IMR-90 (cell line): ENCODE data around the gene CXCL9. TPM values are rescaled to one million over a fixed set of nuclear protein-coding genes. Genes with fewer than 3 reads are reported as not detected.
"Not testable (repeated sequence)": the region's sequence is repeated elsewhere in the genome, so short reads cannot be mapped to it uniquely, and the experiment has no call there.

ENCODE experiments used
- ATAC-seq: fragments of 200-7000 bp; cut with Tn5 transposase; 2 replicates; pipeline ENCODE4 v1.9.1; 2020; ENCODE audit warnings: low read depth, mild to moderate bottlenecking, moderate library complexity
- BruUV-seq: library from RNA; stranded (reverse); fragments of 400-500 nt; replicated peaks from 2 replicates; lab custom pipeline; 2021; lab: Mats Ljungman, UMichigan
- CTCF ChIA-PET: fragments of 300-600 bp; formaldehyde crosslinking; extraction: SDS; loops from one replicate; lab custom pipeline; 2021; ENCODE audit warnings: antibody characterized with exemption; lab: Yijun Ruan, JAX
- POLR2A ChIA-PET: fragments of 300-600 bp; sonication (Branson Sonifier 250); formaldehyde crosslinking; loops from one replicate; lab custom pipeline; 2022; ENCODE audit warnings: antibody characterized with exemption; ENCODE audit not compliant: unreplicated experiment; lab: Charles Lee
- DNase-seq: peaks from one replicate; pipeline ENCODE4 v3.0.0; 2013
- H2AFZ ChIP-seq: replicated peaks from 2 replicates; pipeline ENCODE3; 2013; ENCODE audit warnings: low read length, mild to moderate bottlenecking; ENCODE audit not compliant: poor library complexity
- H2AK5ac ChIP-seq: 2 replicates; pipeline ENCODE4 v1.6.1; 2013; ENCODE audit warnings: low read depth, low read length, inconsistent platforms
- H2AK9ac ChIP-seq: replicated peaks from 2 replicates; pipeline ENCODE3; 2013; ENCODE audit warnings: mild to moderate bottlenecking, low read depth, low read length, moderate library complexity; ENCODE audit not compliant: poor library complexity
- H2BK120ac ChIP-seq: 2 replicates; pipeline ENCODE4 v1.6.1; 2013; ENCODE audit warnings: low read depth, low read length, inconsistent platforms
- H2BK15ac ChIP-seq: 3 replicates; pipeline ENCODE4 v1.6.1; 2013; ENCODE audit warnings: low read depth, low read length, inconsistent platforms
- H2BK20ac ChIP-seq: 2 replicates; pipeline ENCODE4 v1.6.1; 2013; ENCODE audit warnings: low read depth, mild to moderate bottlenecking, inconsistent platforms, low read length, moderate library complexity
- H2BK5ac ChIP-seq: 2 replicates; pipeline ENCODE4 v1.6.1; 2013; ENCODE audit warnings: mild to moderate bottlenecking, low read depth, low read length, inconsistent platforms; ENCODE audit not compliant: poor library complexity, severe bottlenecking
- H3K14ac ChIP-seq: replicated peaks from 2 replicates; pipeline ENCODE4 v1.6.1; 2013; ENCODE audit warnings: low read depth, low read length, inconsistent platforms
- H3K18ac ChIP-seq: 2 replicates; pipeline ENCODE4 v1.6.1; 2013; ENCODE audit warnings: low read depth, low read length, control low read depth
- H3K23ac ChIP-seq: 2 replicates; pipeline ENCODE4 v1.6.1; 2013; ENCODE audit warnings: low read depth, low read length, inconsistent platforms
- H3K27ac ChIP-seq: 2 replicates; pipeline ENCODE4 v1.5.1; 2013; ENCODE audit warnings: mild to moderate bottlenecking, control low read depth, low read length; ENCODE audit not compliant: insufficient read depth
- H3K27me3 ChIP-seq: 2 replicates; pipeline ENCODE4 v1.6.1; 2013; ENCODE audit warnings: low read length; ENCODE audit not compliant: control insufficient read depth, insufficient read depth
- H3K36me3 ChIP-seq: 2 replicates; pipeline ENCODE4 v1.6.1; 2013; ENCODE audit warnings: low read length, mixed read lengths; ENCODE audit not compliant: control insufficient read depth, insufficient read depth
- H3K4ac ChIP-seq: 2 replicates; pipeline ENCODE4 v1.6.1; 2013; ENCODE audit warnings: low read depth, low read length, inconsistent platforms
- H3K4me1 ChIP-seq: 2 replicates; pipeline ENCODE4 v1.6.1; 2013; ENCODE audit warnings: low read length, mixed read lengths; ENCODE audit not compliant: control insufficient read depth, insufficient read depth
- H3K4me2 ChIP-seq: 2 replicates; pipeline ENCODE4 v1.6.1; 2013; ENCODE audit warnings: low read depth, mild to moderate bottlenecking, control low read depth, low read length, moderate library complexity
- H3K4me3 ChIP-seq: 2 replicates; pipeline ENCODE4 v1.5.1; 2013; ENCODE audit warnings: low read depth, mild to moderate bottlenecking, control low read depth, low read length, moderate library complexity; ENCODE audit not compliant: insufficient read depth
- H3K56ac ChIP-seq: 2 replicates; pipeline ENCODE4 v1.6.1; 2013; ENCODE audit warnings: low read length, inconsistent platforms; ENCODE audit not compliant: insufficient read depth; ENCODE audit errors: extremely low read depth
- H3K79me1 ChIP-seq, 2 experiments: 2 replicates each; pipeline ENCODE4 v1.6.1; 2013; ENCODE audit warnings: low read length in 2 of 2, inconsistent platforms in 1 of 2, low read depth in 1 of 2
- H3K9ac ChIP-seq: 2 replicates; pipeline ENCODE4 v1.6.1; 2013; ENCODE audit warnings: low read depth, low read length, control low read depth
- H3K9me1 ChIP-seq: 2 replicates; pipeline ENCODE4 v1.6.1; 2013; ENCODE audit warnings: low read length, inconsistent platforms; ENCODE audit not compliant: insufficient read depth
- H3K9me3 ChIP-seq: 2 replicates; pipeline ENCODE4 v1.6.1; 2013; ENCODE audit warnings: low read length; ENCODE audit not compliant: control insufficient read depth, insufficient read depth
- H4K20me1 ChIP-seq: 2 replicates; pipeline ENCODE4 v1.6.1; 2013; ENCODE audit warnings: low read length, inconsistent platforms; ENCODE audit not compliant: insufficient read depth
- H4K5ac ChIP-seq: 2 replicates; pipeline ENCODE4 v1.6.1; 2013; ENCODE audit warnings: mild to moderate bottlenecking, low read depth, low read length, control low read depth
- H4K8ac ChIP-seq, 2 experiments: 2 replicates each; pipeline ENCODE4 v1.6.1; 2013; ENCODE audit warnings: low read depth in 2 of 2, low read length in 2 of 2, control low read depth in 1 of 2, inconsistent platforms in 1 of 2
- H4K91ac ChIP-seq: 2 replicates; pipeline ENCODE4 v1.6.1; 2013; ENCODE audit warnings: low read depth, low read length, inconsistent platforms; ENCODE audit not compliant: insufficient read depth
- WGBS, 2 experiments: methylation state at CpG; one replicate each; pipeline versions ENCODE4 v1.1.5 to v1.1.7; 2013; ENCODE audit warnings: missing lambda C conversion rate in 2 of 2; ENCODE audit not compliant: insufficient read length in 1 of 2; ENCODE audit errors: extremely low coverage in 2 of 2; 5-methylcytosine and 5-hydroxymethylcytosine counted together
- dilution Hi-C: fragments of 300-500 bp; cut with HindIII; formaldehyde crosslinking; loops from one replicate; pipeline ENCODE4 v1.14.3; 2018; ENCODE audit warnings: low sequenced_read_pairs; ENCODE audit not compliant: unreplicated experiment
- in situ Hi-C: fragments of 300-500 bp; cut with MboI; formaldehyde crosslinking; loops from 3 replicates; pipeline ENCODE4 v1.14.3; 2019; ENCODE audit warnings: low sequenced_read_pairs, inconsistent platforms, mixed read lengths
- intact Hi-C: fragments of 100-400 bp; cut with micrococcal nuclease; formaldehyde crosslinking; loops from 2 replicates; pipeline ENCODE4 v1.10.0; 2022
- polyA plus RNA-seq, 3 experiments: library from polyadenylated mRNA; depleted of rRNA; stranded (reverse); fragments of >200 nt; gene quantifications; 2 replicates each; pipeline ENCODE4 v1.2.3, GENCODE V29; 2012; ENCODE audit warnings: low replicate concordance in 1 of 3
- total RNA-seq: library from RNA; depleted of rRNA; stranded (reverse); fragments of >200 nt; gene quantifications from 2 replicates; pipeline ENCODE4 v1.2.3, GENCODE V29; 2012

The CXCL9 gene
- total and polyA plus RNA-seq, 2 of the 4 experiments (the other 2 are of a cell fraction) = not detected

DNA sequence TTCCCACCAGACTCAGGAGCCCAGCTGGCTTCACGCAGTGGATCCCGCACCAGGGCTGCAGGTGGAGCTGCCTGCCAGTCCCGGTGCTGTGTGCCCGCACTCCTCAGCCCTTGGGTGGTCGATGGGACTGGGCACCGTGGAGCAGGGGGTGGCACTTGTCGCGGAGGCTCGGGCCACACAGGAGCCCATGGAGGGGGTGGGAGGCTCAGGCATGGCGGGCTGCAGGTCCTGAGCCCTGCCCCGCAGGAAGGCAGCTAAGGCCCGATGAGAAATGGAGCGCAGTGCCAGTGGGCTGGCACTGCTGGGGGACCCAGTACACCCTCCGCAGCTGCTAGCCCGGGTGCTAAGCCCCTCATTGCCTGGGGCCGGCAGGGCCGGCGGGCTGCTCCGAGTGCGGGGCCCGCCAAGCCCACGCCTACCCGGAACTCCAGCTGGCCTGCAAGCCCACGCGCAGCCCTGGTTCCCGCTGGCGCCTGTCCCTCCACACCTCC is 43.3 kb upstream of the CXCL9 start:
- POLR2A ChIA-PET, dilution Hi-C loops, H4K91ac ChIP-seq, H3K4me1 ChIP-seq, ATAC-seq, H3K9me1 ChIP-seq, H2BK20ac ChIP-seq, H2AFZ ChIP-seq, H2AK9ac ChIP-seq, H3K9me3 ChIP-seq, H3K79me1 ChIP-seq, H3K4me3 ChIP-seq, H3K9ac ChIP-seq, intact Hi-C loops, in situ Hi-C loops, H3K56ac ChIP-seq, H2AK5ac ChIP-seq, H2BK5ac ChIP-seq, H3K18ac ChIP-seq, H4K20me1 ChIP-seq, H4K5ac ChIP-seq, CTCF ChIA-PET, DNase-seq, H3K36me3 ChIP-seq, H3K4me2 ChIP-seq, H2BK15ac ChIP-seq, H3K27me3 ChIP-seq, H3K27ac ChIP-seq, H3K14ac ChIP-seq, H3K4ac ChIP-seq, H3K23ac ChIP-seq, H2BK120ac ChIP-seq, H4K8ac ChIP-seq, BruUV-seq: not testable (repeated sequence)
- WGBS, 2 experiments = 94% methylated on average over 15 of the region's 27 CpGs; no CpG with 5 or more reads in 1 of the 2 experiments

- CTCF ChIA-PET, POLR2A ChIA-PET, intact Hi-C loops, H3K9me1 ChIP-seq, DNase-seq, H2BK15ac ChIP-seq, H2AK5ac ChIP-seq, H3K27me3 ChIP-seq, H3K9me3 ChIP-seq, H2AFZ ChIP-seq, H2BK20ac ChIP-seq, H3K4me2 ChIP-seq, H2AK9ac ChIP-seq, H3K27ac ChIP-seq, H3K14ac ChIP-seq, H4K5ac ChIP-seq, H4K20me1 ChIP-seq, H3K9ac ChIP-seq, H4K8ac ChIP-seq, dilution Hi-C loops, H3K4me1 ChIP-seq, H2BK120ac ChIP-seq, H2BK5ac ChIP-seq, H3K36me3 ChIP-seq, H3K79me1 ChIP-seq, BruUV-seq, H3K4me3 ChIP-seq, H3K23ac ChIP-seq, H3K56ac ChIP-seq, in situ Hi-C loops, H4K91ac ChIP-seq, H3K4ac ChIP-seq, ATAC-seq, H3K18ac ChIP-seq: not testable (repeated sequence)
- no CpG with 5 or more reads among the region's 17 CpGs for WGBS, 2 experiments
These were observed 42.6 kb upstream of the CXCL9 start for GRCh38 chr4:76049860-76050416.
